ENCODE data around the gene ASIP. TPM values are rescaled to one million over a fixed set of nuclear protein-coding genes. Genes with fewer than 3 reads are reported as not detected.
"Not testable (repeated sequence)": the region's sequence is repeated elsewhere in the genome, so short reads cannot be mapped to it uniquely, and the experiment has no call there.

Gene ASIP
- total RNA-seq, 1 donor from 2014 or later: not detected

GRCh38 chr20:34251619-34252018 is 10.4 kb downstream of the ASIP start:
- TF ChIP-seq, protein P1, sequence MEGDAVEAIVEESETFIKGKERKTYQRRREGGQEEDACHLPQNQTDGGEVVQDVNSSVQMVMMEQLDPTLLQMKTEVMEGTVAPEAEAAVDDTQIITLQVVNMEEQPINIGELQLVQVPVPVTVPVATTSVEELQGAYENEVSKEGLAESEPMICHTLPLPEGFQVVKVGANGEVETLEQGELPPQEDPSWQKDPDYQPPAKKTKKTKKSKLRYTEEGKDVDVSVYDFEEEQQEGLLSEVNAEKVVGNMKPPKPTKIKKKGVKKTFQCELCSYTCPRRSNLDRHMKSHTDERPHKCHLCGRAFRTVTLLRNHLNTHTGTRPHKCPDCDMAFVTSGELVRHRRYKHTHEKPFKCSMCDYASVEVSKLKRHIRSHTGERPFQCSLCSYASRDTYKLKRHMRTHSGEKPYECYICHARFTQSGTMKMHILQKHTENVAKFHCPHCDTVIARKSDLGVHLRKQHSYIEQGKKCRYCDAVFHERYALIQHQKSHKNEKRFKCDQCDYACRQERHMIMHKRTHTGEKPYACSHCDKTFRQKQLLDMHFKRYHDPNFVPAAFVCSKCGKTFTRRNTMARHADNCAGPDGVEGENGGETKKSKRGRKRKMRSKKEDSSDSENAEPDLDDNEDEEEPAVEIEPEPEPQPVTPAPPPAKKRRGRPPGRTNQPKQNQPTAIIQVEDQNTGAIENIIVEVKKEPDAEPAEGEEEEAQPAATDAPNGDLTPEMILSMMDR (IDR thresholded peaks at IDR 0.05; ENCODE audit: unreplicated experiment): no peak
- no peak for DNase-seq (ENCODE audit: low spot score)
- no peak overlapping the region for H3K4me3 Mint-ChIP-seq (ENCODE audit: unreplicated experiment)
- no peaks in the 10 kb centered on the region for H3K36me3 Mint-ChIP-seq (ENCODE audit: low read depth, unreplicated experiment)
- H3K9me3 Mint-ChIP-seq (ENCODE audit: unreplicated experiment): no peaks in the 10 kb centered on the region
- peaks cover 10% of the 10 kb centered on the region for H3K4me1 Mint-ChIP-seq (ENCODE audit: unreplicated experiment)
- no peak overlapping the region for H3K27ac Mint-ChIP-seq (ENCODE audit: unreplicated experiment)
- H3K27me3 Mint-ChIP-seq (ENCODE audit: unreplicated experiment): peaks cover 2% of the 10 kb centered on the region

DNA sequence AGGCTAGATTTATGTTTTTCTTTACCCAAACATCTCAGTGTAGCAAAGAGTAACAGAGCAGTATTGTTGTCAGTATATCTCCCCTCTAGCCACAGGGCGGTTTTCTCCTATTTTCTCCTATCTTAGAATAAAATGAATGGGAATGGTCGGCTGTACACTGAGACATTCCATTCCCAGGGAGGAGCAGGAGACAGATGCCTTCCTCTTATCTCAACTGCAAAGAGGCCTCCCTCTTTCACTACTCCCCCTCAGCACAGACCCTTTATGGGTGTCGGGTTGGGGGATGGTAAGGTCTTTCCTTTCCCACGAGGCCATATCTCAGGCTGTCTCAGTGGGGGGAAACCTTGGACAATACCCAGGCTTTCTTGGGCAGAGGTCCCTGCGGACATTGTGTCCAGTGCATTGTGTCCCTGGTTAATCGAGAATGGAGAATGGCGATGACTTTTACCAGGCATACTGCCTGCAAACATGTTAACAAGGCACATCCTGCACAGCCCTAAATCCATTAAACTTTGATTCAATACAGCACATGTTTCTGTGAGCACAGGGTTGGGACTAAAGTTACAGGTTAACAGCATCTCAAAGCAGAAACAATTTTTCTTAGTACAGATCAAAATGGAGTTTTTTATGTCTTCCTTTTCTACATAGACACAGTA is 11.3 kb downstream of the ASIP start:
- Mint-ChIP-seq H3K4me1 (ENCODE audit: unreplicated experiment) (peaks cover 14% of the 10 kb centered on the region), H3K27ac (ENCODE audit: unreplicated experiment) (peak overlapping the region; percentile 42)
- not testable (repeated sequence) for H3K4me3 Mint-ChIP-seq (ENCODE audit: unreplicated experiment); DNase-seq (ENCODE audit: low spot score); H3K27me3 Mint-ChIP-seq (ENCODE audit: unreplicated experiment); H3K36me3 Mint-ChIP-seq (ENCODE audit: low read depth, unreplicated experiment); H3K9me3 Mint-ChIP-seq (ENCODE audit: unreplicated experiment)

GRCh38 chr20:34254979-34255378 is 13.8 kb downstream of the ASIP start:
- H3K27me3 Mint-ChIP-seq (ENCODE audit: unreplicated experiment): no peaks in the 10 kb centered on the region
- peaks cover 17% of the 10 kb centered on the region for H3K4me1 Mint-ChIP-seq (ENCODE audit: unreplicated experiment)
- DNase-seq (ENCODE audit: low spot score): no peak
- TF ChIP-seq, protein P1 (IDR thresholded peaks at IDR 0.05; ENCODE audit: unreplicated experiment): no peak
- no peaks in the 10 kb centered on the region for H3K36me3 Mint-ChIP-seq (ENCODE audit: low read depth, unreplicated experiment)
- no peak overlapping the region for H3K27ac Mint-ChIP-seq (ENCODE audit: unreplicated experiment)
- no peaks in the 10 kb centered on the region for H3K9me3 Mint-ChIP-seq (ENCODE audit: unreplicated experiment)
- no peak overlapping the region for H3K4me3 Mint-ChIP-seq (ENCODE audit: unreplicated experiment)

DNA sequence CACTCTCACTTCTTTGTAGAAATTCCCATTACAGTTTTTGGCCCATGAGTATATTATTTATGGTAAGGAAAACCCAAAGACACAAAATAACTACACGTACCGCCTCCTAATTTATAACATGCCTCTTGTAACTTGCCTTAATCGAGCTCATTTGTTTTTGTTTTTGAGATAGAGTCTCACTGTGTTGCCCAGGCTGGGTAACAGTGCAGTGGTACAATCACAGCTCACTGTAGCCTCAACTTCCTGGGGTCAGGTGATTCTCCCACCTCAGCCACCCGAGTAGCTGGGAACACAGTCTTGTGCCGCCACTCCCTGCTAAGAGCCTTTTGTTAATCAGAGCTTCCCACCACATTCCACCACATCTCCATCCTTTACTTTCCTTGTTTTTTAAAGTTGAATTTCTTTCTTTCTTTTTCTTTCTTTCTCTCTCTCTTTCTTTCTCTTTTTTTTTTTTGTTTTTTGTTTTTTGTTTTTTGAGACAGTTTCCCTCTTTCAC is 15.5 kb downstream of the ASIP start:
- no peak for DNase-seq (ENCODE audit: low spot score)
- no peaks in the 10 kb centered on the region for H3K36me3 Mint-ChIP-seq (ENCODE audit: low read depth, unreplicated experiment)

GRCh38 chr20:34260208-34260942 is 19.2 kb downstream of the ASIP start:
- Mint-ChIP-seq H3K4me1 (ENCODE audit: unreplicated experiment) (peaks cover 15% of the 10 kb centered on the region), H3K27me3 (ENCODE audit: unreplicated experiment) (no peaks in the 10 kb centered on the region), H3K27ac (ENCODE audit: unreplicated experiment) (no peak overlapping the region), H3K36me3 (ENCODE audit: low read depth, unreplicated experiment) (no peaks in the 10 kb centered on the region), H3K9me3 (ENCODE audit: unreplicated experiment) (no peaks in the 10 kb centered on the region), H3K4me3 (ENCODE audit: unreplicated experiment) (no peak overlapping the region)
- no peak for DNase-seq (ENCODE audit: low spot score)
- TF ChIP-seq, protein P1 (IDR thresholded peaks at IDR 0.05; ENCODE audit: unreplicated experiment): no peak

More for the DNA sequence above, 15.5 kb downstream of the ASIP start:
- Mint-ChIP-seq H3K4me3 (ENCODE audit: unreplicated experiment) (no peak overlapping the region), H3K27me3 (ENCODE audit: unreplicated experiment) (no peaks in the 10 kb centered on the region), H3K9me3 (ENCODE audit: unreplicated experiment) (no peaks in the 10 kb centered on the region), H3K4me1 (ENCODE audit: unreplicated experiment) (peaks cover 17% of the 10 kb centered on the region), H3K27ac (ENCODE audit: unreplicated experiment) (no peak overlapping the region)
- TF ChIP-seq, protein P1 (IDR thresholded peaks at IDR 0.05; ENCODE audit: unreplicated experiment): no peak
